HCEC 1CT (cell line): Measurements from ENCODE around the gene FIGNL2.
"Not testable (repeated sequence)": the region's sequence is repeated elsewhere in the genome, so short reads cannot be mapped to it uniquely, and the experiment has no call there.

ENCODE experiments used
- DNase-seq: peaks from one replicate; pipeline ENCODE4 v3.0.0-alpha.2; 2017

Gene FIGNL2, protein sequence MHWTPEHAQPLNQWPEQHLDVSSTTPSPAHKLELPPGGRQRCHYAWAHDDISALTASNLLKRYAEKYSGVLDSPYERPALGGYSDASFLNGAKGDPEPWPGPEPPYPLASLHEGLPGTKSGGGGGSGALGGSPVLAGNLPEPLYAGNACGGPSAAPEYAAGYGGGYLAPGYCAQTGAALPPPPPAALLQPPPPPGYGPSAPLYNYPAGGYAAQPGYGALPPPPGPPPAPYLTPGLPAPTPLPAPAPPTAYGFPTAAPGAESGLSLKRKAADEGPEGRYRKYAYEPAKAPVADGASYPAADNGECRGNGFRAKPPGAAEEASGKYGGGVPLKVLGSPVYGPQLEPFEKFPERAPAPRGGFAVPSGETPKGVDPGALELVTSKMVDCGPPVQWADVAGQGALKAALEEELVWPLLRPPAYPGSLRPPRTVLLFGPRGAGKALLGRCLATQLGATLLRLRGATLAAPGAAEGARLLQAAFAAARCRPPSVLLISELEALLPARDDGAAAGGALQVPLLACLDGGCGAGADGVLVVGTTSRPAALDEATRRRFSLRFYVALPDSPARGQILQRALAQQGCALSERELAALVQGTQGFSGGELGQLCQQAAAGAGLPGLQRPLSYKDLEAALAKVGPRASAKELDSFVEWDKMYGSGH

DNA sequence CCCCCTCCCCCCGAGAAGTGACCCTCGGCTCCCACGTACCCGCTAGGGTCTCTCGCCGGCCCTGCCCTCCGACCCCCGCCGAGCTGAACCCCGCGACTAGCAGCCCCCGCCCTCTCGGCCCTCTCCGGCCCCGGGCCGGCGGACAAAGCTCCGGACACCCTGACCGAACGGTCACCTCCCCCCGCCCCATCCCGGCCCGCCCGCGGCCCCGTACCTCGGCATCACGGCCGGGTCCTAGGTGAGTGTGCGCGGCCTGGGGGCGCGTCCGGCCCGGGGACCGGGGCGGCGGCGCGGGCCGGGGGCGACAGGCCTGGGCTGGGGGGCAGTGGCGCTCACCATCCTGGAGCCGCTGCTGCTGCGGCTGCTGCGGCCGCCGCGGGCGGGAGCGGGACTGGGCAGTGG is at the start of gene FIGNL2:
TSS of gene FIGNL2 (minus strand) at position 393 of the 402 bp plus-strand sequence. CDS start 26,305 bp downstream, outside the sequence.
- no peak for DNase-seq

DNA sequence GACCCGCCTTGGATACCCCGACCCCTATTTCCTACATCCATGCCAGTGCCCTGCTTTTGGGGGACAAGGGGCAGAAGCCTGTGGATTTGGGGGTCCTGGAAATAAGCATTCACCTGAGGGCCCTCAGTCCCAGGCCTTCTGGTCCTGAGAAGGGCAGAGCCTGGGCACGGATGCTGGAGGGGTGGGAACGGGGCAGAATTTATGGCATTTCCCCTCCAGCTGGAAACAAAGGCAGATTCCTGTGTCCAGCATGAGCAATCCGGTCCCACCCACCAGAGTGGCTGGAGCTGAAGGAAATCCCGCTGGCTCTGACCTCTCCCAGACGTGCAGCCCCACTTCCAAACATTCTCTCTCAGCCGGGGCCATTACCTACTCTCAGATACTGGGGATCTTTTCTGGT is 48.7 kb upstream of the FIGNL2 start:
- no peak for DNase-seq

DNA sequence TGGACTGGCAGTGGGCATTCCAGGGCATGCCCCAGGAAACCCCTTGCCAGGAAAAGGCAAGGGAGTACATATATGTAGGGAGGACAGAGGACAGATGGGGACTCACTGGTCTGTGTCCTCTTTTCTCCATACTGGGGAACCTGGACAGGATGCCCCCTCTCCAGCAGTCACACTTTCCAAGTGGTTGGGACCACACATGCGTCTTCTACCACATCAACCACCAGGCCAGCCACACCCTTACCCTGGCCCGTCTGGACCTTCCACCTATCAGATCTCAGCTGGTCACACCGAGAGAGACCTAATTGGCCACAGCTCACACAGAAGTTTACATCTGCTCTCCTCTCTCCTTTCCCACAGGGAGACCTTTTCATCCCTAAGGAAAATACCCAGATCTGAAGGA is 47.7 kb upstream of the FIGNL2 start:
- DNase-seq, result no peak

DNA sequence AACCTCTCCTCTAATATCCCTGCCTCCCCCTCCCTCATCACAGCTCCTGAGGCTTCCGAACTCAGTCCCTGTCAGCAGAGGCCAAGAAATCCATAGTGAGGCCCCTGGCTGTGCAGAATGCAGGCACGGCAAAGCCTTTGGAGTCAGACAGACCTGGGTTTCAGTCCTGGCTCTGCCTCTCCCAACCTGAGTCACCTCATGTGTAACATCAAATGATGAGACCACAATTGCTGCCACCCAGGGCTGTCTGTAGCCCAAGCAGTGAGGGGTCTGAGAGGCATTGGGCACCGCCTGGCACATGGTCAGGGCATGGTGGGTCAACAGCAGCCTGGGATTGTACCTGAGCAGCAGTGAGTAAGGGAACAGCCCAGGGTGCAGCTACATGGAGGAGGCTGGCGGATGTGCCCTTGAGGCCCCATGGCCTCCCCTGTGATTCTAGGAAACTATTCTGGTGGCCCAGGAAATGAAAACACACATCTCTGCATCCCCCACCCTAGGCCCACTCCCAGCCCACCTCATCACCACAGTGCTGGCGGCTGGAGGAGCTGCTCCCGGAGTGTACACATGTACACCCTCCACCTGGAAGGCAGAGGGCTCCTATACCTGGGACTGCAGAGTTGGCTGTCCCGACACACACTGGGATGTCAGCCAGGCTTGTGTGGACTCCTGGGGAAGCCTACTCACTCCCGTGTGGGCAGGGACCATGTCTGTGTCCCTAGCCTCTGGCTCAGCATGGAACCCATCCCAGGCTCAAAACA is 47.0 kb upstream of the FIGNL2 start:
- DNase-seq, result no peak

DNA sequence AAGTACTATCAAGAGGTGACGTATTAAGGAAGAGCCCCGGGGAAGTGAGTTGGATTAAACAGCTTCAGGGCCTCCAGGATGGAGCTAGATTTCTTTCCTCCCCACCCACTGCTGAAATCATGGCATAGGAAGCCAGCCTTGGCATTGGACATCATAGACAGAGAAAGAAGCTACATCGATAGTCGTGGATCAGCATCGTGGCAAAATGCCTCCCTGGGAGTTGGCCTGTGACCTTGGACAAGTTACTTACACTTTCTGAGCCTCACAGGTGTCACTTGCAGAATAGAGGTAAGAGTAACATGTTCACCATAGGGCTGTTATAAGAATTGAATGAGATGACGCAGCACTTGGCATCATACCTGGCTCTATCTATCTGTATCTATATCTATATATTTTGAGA is 45.3 kb upstream of the FIGNL2 start:
- DNase-seq, result no peak

DNA sequence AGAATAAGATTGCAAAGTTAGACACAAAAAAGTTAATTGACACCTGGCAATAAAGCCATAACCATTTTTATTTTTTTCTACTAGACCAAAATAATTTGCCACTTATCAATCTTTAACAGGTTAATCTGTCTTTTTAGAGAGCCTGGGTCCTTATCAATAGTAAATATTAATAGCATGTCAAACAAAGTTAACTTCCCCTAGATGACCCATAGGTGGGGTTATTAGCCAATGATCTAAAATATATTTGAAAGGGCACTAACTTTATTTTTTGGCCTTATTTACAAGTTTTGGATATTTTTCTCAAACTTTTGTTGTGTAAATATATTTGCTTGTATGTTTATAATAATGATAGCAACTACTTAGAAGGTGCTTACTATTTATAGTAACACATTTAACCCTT is 43.3 kb upstream of the FIGNL2 start:
- peak; percentile 50 for DNase-seq

DNA sequence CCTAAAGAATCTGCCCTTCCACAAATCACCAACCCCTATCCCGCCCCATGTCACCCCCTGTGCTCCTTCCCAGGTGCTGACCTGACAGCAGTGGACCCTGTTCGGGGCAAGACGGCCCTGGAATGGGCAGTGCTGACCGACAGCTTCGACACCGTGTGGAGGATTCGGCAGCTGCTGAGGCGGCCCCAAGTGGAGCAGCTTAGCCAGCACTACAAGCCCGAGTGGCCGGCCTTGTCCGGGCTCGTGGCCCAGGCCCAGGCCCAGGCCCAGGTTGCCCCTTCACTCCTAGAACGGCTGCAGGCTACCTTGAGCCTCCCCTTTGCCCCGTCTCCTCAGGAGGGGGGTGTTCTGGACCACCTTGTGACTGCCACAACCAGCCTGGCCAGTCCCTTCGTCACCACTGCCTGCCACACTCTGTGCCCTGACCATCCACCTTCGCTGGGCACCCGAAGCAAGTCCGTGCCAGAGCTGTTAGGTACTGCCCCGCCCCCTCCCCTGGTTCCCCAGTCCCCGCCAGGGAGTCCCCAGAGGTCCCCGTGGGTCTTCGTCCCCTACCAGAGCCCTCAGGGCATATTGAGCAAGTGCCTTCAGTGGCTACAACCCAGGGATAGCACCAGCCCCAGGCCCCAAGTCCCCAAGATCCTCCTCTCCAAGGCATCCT is 42.1 kb upstream of the FIGNL2 start:
- no peak for DNase-seq

DNA sequence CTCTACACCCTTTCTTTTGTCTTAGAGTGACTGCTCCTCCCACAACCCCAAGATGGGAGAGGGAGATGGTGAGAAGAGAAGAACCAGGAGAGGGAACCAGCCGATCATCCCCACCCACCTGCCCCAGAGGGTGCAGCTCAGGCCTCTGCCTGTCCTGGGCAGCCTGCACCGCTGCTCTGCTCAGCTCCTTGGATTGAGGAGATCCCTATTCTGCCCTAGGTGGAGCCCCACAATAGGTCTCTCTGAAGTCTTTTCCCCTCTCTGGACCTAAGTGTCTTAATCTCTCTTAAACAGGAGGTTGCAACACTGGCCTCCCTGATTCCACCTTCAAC is 41.6 kb upstream of the FIGNL2 start:
- DNase-seq, result no peak

DNA sequence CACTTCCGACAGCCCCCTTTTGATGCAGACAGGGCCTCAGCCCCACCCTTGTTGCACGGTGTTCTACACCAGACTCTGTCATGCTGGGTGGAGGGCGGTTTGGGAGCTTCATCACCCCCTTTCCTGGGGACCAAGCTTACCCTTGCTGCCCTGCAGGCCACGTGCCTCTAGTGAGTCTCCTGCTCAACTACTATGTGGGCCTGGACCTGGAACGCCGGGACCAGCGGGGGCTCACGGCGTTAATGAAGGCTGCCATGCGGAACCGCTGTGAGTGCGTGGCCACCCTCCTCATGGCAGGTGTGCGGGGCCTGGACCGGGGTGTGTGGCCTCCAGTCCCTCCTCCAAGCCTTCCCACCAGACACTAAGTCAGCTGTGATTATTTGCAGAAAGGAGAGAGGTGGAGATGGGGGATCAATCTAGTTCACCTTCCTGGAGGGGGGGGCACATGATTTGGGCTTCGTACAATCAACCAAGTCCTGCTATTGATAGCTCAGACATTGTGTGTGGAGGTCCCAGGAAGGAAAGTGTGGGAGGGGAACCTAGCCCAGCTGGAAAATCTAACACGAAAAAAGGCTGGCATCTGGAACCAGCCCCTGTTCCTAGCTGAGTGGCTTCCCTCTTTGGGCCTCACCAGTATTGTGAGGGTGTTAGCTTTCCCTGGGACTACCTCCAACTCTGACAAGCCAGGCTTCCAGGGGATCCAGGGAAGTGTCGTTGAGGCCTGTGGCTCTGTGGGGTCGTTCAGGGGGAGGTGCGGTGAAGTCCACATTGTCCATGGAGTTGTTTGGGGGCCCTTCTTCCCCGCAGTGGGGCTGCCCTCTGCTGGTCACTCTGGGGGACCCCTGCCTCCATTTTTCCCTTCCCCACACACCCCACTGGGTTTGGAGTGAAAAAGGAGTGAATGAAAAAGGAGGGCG is 41.0 kb upstream of the FIGNL2 start:
- no peak for DNase-seq

DNA sequence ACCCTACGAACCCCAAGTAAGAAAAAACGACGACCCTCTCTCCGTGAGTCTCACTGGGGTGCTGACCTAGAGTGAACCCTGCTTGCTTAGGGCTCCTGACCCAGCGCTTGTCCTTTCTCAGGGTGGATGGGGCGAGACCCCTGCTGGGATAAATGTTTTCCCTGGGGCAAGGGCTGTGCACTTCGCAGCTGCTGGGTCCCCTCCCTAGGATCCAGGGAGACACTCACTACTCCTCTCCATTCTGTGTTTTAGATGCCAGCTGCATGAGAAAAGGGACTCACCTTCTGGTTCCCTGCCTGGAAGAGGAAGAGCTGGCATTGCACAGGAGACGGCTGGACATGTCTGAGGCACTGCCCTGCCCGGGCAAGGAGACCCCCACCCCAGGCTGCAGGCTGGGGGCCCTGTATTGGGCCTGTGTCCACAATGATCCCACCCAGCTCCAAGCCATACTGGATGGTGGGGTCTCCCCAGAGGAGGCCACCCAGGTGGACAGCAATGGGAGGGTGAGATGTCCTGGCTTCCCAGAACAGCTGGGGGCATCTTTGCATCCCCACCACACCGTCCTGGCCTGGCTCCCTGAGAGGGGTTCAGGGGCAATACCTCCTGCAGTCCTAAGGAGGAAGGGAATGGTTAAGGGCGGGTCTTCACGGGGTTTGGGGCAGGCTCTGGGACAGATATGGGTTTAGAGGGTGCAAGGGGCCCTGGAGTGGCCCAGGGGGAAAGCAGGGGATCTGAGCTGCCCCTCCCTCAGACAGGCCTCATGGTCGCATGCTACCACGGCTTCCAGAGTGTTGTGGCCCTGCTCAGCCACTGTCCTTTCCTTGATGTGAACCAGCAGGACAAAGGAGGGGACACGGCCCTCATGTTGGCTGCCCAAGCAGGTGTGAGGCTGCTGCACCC is 40.0 kb upstream of the FIGNL2 start:
- no peak for DNase-seq

DNA sequence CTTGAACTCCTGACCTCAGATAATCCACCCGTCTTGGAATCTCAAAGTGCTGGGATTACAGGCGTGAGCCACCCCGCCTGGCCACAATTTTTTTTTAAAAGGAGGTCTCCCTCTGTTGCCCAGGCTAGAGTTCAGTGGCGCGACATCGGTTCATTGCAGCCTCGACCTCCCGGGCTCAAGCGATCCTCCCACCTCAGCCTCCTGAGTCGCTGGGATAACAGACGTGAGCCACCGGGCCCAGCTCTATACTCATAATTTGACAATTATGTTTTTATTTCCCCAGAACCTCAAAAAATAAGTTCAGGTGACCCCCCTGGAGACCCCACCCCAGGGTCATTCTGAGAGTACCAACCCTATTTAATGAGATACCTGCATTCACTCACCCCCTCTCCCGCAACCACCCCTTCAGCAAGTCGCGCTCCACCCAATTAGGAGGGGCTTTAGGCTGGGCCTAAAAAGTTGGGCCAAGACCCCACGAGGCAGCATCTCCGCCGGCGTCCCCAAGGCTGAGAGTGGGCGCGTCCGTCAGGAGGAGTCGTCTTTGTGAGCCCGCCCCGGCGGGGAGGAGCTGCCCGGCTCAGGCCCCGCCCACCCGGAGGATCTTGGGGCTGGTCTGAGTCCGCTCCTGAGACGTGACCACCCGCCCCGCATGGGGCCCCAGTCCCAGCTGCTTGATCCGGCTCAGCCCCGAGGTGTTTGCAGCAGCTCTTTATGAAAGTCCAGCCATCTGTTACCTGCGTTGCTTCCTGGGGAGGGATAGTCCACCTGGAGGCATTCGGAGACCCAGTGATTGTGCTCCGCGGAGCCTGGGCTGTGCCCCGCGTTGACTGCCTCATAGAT is 39.2 kb upstream of the FIGNL2 start, which contains the start of gene ANKRD33:
TSS of gene ANKRD33 (plus strand) at position 628 of the 840 bp plus-strand sequence. CDS start at position 712, 84 bp downstream.
- no peak for DNase-seq

DNA sequence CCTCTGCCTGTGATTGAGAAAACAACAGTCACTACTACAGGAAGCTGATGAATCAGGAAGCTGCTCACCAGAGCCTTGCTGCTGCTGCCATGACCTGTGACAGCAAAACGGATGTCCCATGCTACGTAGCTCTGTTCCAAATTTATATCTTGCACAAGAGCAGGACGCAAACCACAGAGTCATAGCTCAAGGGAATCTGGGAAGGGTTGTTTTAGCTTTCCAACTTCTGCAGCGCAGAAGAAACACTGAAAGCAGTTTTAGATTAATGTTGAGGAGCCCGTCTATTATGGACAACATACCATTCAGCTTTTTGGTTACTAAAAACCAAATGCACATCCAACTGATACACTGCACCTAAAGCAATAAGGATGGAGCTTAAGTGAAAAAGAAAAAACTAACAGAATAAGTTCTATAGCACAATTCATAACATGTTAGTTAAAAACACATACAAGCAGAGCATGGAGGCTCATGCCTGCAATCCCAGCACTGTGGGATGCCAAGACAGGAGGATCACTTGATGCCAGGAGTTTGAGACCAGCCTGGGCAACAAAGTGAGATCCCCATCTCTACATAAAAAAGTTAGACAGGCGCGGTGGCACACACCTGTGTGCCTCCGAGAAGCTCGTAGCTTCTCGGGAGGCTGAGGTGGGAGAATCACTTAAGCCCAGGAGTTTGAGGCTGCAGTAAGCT is 37.6 kb upstream of the FIGNL2 start:
- peak; percentile 99 for DNase-seq

DNA sequence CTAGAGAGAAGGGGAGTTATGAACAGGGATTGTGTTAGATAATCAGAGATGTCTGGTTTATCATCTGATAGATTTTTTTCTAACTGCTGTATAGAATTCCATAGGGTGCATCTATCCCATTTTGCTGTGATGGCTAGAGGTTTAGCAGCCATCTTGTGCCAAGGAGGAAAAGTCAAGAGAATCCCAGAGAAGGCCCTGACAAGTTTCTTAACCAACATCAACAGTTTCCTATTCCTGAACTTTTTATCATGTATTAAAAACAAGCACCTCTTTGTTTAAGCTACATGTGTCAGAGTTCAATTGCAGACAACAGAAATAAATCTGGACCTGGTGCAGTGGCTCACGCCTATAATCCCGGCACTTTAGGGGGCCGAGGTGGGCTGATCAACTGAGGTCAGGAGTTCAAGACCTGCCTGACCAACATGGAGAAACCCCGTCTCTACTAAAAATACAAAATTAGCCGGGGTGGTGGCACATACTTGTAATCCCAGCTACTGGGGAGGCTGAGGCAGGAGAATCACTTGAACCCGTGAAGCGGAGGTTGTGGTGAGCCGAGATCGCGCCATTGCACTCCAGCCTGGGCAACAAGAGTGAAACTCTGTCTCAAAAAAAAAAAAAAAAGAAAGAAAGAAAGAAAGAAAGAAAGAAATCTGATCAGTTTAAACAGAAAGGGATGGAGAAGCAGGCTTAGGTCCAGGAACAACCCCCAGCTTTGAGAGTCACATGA is 36.9 kb upstream of the FIGNL2 start:
- DNase-seq, result not testable (repeated sequence)

DNA sequence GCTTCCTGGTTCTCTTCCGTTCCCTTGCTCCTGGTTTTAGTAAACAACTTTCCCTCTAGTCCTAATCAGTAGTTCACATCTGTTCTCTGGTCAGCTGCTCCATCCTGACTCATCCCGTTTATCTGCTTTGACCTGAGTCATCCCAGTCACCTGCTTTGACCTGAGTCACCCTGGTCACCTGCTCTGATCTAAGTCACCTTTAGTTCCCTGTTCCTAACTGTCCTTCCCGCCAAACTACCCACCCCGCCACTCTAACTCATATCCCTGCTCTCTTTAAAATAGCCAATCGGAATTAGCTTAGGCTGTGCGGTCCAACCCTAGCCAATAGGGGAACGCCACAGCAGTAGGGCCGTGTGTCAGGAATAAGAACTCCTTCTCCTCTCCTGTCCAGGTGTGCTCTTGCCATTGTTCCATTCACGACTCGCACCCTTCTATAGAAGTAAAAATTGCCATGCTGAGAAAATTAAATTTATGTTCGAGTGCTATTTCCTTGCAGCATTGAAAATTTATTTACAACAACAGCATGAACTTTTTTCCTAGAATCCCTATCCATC is 36.2 kb upstream of the FIGNL2 start:
- DNase-seq, result peak; percentile 49

DNA sequence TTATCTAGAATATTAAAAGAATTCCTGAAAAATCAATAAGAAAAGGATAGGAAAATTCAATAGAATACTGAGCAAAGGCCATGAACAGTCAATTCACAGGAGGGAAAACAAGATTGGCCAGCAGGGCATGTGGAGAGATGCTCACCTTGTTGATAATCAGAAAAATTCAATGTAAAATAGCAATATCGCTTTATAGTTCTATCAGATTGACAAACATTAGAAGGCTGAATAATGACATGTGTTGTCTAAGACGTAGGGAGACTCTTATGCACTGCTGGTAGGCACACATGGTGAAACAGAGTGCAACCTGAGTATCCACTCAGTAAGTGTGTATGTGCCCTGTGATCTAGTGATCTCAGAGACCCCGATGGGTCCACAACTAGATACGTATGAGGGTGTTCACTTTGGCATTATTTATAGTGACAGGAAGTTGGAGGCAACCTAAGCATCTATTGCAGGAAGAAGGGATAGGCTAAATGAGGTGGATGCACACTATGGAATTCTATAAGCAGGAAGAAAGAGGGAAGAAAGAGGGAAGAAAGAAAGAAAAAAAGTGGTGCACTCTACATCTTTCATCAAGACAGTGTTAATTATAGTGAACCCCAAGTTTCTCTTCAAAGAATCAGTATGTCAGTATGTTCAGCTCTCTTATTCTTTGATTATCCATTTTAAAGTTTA is 35.6 kb upstream of the FIGNL2 start:
- no peak for DNase-seq

DNA sequence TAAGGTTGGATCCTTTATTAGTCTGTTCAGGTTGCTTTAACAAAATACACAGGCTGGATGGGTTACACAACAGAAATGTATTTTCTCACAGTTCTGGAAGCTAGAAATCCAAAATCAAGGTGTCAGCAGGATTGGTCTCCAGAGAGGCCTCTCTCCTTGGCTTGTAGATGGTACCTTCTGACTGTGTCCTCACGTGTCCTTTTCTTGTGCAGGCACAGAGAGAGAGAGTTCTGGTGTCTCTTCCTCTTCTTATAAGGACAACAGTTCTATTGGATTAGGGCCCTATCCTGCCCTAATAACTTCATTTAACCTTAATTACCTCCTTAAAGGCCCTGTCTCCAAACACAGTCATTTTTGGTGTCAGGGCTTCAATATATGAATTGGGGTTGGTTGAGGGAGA is 34.8 kb upstream of the FIGNL2 start:
- no peak for DNase-seq

DNA sequence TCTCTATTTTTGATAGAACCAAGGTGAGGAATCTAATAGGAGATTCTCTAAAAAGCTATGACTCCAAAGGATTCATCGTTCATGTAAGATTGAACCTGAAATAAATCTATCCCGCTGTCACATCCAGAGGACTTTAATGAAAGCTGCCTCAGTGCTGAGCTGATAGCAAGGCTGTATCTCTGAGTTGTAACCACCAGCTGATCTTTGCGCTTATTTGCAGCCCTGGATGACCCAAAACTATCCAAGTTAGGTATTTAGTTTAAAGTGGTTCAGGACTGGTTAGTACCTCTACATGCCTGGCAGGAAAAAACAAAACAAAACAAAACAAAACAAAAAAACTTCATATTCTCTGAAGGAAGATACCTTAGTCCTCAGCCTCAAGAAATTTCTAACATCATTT is 30.6 kb upstream of the FIGNL2 start:
- DNase-seq, result no peak

DNA sequence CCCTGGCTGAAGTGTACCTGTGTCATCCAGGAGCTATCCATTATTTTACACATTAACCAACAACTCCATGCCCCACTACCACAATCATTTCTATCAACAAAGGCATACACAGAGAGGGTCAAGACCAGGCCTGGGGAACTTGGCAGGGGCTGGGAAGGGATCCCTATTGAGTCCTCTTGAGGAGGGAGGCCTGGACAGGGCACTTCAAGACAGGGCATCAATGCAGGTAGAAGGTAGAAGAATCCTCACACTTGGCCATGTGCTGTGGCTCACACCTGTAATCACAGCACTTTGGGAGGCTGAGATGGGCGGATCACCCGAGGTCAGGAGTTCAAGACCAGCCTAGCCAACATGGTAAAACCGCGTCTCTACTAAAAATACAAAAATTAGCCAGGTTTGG is 26.0 kb upstream of the FIGNL2 start:
- DNase-seq, result no peak
